ENCODE data around the gene TACR2.

GRCh38 chr10:69435966-69436520 lies 19.3 kb upstream of the TACR2 start:
- no peak for TF ChIP-seq POLR2AphosphoS5 (IDR thresholded peaks at IDR 0.05)
- no peak for TF ChIP-seq CTCF (IDR thresholded peaks at IDR 0.05)
- TF ChIP-seq POLR2A (IDR thresholded peaks at IDR 0.05) = no peak
- no peak for TF ChIP-seq EP300 (IDR thresholded peaks at IDR 0.05)

Data from sigmoid colon (tissue), 4 donors.